Epithelial cell of proximal tubule (primary cell): Measurements from ENCODE around the gene IQCE. TPM values are rescaled to one million over a fixed set of nuclear protein-coding genes. Genes with fewer than 3 reads are reported as not detected.

ENCODE experiments used
- DNase-seq: peaks from one replicate; pipeline ENCODE4 v3.0.0-alpha.2; 2011; ENCODE audit warnings: low read depth
- H3K4me3 ChIP-seq: 2 replicates; pipeline ENCODE4 v1.5.1; 2011; ENCODE audit warnings: low read depth, mild to moderate bottlenecking, low read length
- total RNA-seq: library from RNA; depleted of rRNA; stranded (reverse); fragments of >200 nt; gene quantifications from 2 replicates; pipeline ENCODE4 v1.2.3, GENCODE V29; 2015
- TF ChIP-seq, protein P1 (sequence below): conservative IDR thresholded peaks from 2 replicates; pipeline ENCODE4 v1.5.1; 2012; ENCODE audit warnings: low read depth, mild to moderate bottlenecking, low read length

The IQCE gene, protein sequence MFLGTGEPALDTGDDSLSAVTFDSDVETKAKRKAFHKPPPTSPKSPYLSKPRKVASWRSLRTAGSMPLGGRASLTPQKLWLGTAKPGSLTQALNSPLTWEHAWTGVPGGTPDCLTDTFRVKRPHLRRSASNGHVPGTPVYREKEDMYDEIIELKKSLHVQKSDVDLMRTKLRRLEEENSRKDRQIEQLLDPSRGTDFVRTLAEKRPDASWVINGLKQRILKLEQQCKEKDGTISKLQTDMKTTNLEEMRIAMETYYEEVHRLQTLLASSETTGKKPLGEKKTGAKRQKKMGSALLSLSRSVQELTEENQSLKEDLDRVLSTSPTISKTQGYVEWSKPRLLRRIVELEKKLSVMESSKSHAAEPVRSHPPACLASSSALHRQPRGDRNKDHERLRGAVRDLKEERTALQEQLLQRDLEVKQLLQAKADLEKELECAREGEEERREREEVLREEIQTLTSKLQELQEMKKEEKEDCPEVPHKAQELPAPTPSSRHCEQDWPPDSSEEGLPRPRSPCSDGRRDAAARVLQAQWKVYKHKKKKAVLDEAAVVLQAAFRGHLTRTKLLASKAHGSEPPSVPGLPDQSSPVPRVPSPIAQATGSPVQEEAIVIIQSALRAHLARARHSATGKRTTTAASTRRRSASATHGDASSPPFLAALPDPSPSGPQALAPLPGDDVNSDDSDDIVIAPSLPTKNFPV
- 8.7 and 25.0 TPM in 2 replicates for total RNA-seq

DNA sequence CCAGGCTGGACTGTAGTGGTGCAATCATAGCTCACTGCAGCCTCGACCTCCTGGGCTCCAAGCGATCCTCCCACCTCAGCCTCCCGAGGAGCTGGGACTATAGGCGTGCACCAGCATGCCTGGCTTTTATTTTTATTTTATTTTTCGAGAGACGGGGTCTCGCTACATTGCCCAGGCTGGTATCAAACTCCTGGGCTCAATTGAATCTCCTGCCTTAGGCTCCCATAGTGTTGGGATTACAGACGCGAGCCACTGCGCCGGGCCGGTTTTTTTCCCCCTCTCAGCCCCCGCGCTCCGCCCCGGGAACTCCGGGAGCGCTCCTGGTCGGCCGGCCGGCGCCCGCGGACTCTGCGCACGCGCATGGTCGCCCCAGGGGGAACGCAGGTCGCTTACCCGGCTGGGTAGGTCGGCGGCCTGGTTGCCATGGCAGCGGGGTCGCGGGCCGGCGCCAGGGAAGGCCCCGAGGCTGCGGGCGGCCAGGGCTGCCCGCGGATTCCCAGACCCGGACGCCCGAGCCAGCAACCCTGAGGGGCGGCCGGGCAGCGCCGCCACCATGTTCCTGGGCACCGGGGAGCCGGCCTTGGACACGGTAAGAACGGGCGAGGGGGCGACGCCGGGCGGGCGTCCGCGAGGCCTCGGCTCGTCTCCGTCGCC lies at the start of gene IQCE:
IQCE (plus strand) TSS at position 351 of the 654 bp plus-strand sequence; CDS start at position 554, 203 bp downstream.
- TF ChIP-seq, protein P1, sequence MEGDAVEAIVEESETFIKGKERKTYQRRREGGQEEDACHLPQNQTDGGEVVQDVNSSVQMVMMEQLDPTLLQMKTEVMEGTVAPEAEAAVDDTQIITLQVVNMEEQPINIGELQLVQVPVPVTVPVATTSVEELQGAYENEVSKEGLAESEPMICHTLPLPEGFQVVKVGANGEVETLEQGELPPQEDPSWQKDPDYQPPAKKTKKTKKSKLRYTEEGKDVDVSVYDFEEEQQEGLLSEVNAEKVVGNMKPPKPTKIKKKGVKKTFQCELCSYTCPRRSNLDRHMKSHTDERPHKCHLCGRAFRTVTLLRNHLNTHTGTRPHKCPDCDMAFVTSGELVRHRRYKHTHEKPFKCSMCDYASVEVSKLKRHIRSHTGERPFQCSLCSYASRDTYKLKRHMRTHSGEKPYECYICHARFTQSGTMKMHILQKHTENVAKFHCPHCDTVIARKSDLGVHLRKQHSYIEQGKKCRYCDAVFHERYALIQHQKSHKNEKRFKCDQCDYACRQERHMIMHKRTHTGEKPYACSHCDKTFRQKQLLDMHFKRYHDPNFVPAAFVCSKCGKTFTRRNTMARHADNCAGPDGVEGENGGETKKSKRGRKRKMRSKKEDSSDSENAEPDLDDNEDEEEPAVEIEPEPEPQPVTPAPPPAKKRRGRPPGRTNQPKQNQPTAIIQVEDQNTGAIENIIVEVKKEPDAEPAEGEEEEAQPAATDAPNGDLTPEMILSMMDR, result no peak
- peak within 1 kb of the TSS; percentile 99 for H3K4me3 ChIP-seq
- DNase-seq, result no peak

DNA sequence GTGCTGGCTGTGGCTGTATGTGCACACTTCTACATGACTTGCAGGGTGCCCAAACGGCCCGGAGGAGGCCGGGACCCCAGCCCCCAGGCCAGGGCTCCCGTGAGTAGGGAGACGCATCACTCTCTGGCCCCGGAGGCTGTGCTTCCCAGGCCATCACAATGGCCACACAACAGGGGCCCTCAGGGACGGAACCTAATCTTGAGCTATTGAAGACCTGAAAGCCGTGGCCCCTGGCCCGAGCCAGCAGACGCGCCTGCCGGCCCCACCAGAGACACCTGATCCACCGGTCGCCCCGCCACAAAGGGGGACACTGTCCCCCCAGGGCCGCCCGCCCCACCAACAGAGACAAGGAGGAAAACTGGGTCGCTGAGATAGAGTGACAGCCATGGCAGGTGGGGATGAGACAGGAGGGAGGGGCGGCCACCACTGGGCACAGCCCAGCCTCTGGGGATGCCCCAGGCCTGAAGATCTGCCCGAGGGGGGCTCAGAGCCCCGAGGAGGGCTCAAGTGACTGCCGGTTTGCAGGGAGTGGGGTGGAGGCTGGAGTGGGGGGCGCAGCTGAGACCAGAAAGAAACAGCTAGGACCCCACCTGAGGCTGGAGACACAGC lies 49.4 kb upstream of the IQCE start:
- no peak overlapping the region for H3K4me3 ChIP-seq
- TF ChIP-seq, protein P1, result no peak
- no peak for DNase-seq

DNA sequence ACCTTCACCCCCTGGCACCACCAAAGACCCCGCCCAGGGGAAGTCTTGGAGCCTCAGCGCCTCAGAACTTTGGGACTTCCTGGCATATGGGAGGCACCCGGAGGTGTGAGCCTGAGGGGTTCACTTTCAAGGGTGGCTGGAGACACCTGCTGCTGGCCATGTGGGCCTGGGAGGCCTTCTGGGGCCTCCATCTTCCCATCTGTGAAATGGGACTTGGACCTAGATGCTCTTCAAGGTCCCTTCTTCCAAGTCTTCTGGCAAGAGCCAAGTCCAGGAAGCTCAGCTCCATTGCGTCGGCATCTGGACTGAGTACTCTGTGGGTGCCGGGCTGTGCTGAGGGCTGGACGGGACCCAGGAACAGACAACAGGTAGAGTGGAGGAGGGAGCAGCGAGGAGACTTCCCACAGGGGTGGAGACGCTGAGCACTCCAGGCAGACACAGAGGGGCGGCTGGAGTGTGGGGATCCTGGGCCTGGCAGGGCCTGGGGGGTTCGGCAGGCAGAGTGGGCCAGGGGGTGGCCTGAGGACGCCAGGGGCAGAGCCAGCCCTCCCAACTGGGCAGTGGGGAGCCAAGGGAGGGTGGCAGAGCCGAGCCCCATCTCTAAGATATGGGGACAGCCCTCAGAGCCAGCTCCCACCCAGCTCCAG lies 48.5 kb upstream of the IQCE start:
- TF ChIP-seq, protein P1, result no peak
- DNase-seq, result no peak
- H3K4me3 ChIP-seq, result no peak overlapping the region

DNA sequence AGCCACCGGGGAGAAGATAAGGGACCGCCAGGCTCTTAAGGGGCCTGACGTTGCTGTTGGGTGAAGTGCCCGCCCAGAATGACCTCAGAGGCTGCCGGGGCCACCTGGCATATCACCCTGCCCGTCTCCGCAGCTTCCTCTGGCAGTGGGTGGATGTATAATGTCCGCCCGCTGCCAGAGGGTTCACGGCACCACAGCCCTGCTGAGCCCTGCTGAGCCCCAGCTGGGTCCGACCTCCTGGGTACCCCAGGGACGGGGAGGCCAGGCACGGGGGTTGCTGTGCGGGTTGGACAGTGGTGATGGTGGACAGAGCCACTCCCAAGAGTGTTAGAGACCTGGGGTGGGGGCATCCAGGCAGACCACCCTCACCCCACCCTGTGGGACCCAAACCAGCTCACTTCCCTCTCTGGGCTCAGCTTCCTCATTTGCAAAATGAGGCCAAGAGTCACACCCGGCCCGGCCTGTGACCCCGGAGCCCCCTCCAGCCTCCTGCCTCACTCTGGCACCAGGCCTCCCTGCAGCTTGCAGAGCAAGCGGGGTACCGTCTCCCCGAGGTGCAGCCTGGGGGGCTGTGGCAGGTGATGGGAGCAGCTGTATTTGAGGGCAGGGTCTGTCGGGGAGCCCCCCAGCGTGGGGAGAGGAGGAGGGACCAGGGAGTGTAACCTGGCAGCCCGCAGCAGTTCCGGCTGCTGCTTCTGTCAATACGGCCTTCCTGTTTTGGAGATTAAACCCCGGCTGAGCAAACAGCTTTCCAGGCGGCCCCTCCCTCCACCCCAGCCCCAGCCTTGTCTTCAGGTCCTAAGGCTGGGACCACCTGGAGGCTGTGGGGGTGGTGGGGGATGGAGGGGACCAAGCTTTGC lies 47.6 kb upstream of the IQCE start:
- TF ChIP-seq, protein P1, result no peak
- no peak for DNase-seq

DNA sequence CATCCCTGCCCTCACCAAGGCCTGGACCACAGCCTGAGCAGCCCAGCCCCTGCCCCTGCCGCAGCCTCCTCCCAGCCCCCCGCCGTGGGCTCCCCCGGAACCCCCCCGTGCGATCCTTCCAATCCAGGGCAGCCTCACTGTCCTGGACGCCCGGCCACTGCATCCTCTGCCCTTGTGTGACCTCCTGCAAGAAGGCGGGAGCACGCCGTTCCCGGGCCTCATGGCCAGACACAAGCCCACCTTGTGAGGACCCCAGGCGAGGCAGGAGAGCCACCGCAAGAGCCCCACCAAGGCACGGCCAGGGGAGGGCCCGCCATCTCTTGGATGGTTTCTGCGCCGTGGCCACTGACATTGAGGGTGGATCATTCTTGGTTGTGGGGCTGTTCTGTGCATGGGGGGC lies 47.0 kb upstream of the IQCE start:
- TF ChIP-seq, protein P1, result no peak
- DNase-seq, result no peak
- H3K4me3 ChIP-seq, result no peak overlapping the region

More for the DNA sequence above, 47.6 kb upstream of the IQCE start:
- H3K4me3 ChIP-seq, result no peak overlapping the region
